Breast epithelium (tissue), 4 donors: Measurements from ENCODE around the gene OSBPL1A. TPM values are rescaled to one million over a fixed set of nuclear protein-coding genes. Genes with fewer than 3 reads are reported as not detected.

Experiments
- DNase-seq, 2 donors: peaks; one replicate each; pipeline ENCODE4 v3.0.0-alpha.2; 2019; ENCODE audit warnings: low spot score in 2 of 2
- H3K27ac ChIP-seq, 2 donors: fragments of 200-600 bp; sonication (generic) in 1 of 2; one replicate each; pipeline ENCODE4 v1.5.1; 2016 to 2019; ENCODE audit warnings: mild to moderate bottlenecking in 1 of 2
- H3K27me3 ChIP-seq, 2 donors: fragments of 200-600 bp; sonication (generic) in 1 of 2; one replicate each; pipeline versions ENCODE4 v1.5.1 to v1.6.0; 2017 to 2019; ENCODE audit warnings: control low read depth in 1 of 2, mild to moderate bottlenecking in 1 of 2
- H3K36me3 ChIP-seq: fragments of 200-600 bp; one replicate; pipeline ENCODE4 v1.5.1; 2019
- H3K4me1 ChIP-seq, 2 donors: fragments of 200-600 bp; sonication (generic); one replicate each; pipeline ENCODE4 v1.5.1; 2016 to 2019; ENCODE audit warnings: control low read depth in 1 of 2
- H3K4me3 ChIP-seq, 3 donors: fragments of 200-600 bp; sonication (generic); 1 replicate in 2 of 3; 2 replicates in 1 of 3; pipeline ENCODE4 v1.5.1; 2016 to 2019; ENCODE audit warnings: mild to moderate bottlenecking in 3 of 3, moderate library complexity in 2 of 3
- H3K9me3 ChIP-seq, 2 donors: fragments of 200-600 bp; sonication (generic) in 1 of 2; one replicate each; pipeline ENCODE4 v1.5.1; 2016 to 2019; ENCODE audit warnings: control low read depth in 1 of 2
- CTCF ChIP-seq, 3 donors: fragments of 450-650 bp; IDR thresholded peaks; one replicate each; pipeline ENCODE4 v1.5.1; 2016 to 2017; ENCODE audit warnings: antibody characterized with exemption in 3 of 3, mild to moderate bottlenecking in 3 of 3, moderate library complexity in 3 of 3
- POLR2A ChIP-seq: fragments of 450-650 bp; IDR thresholded peaks from one replicate; pipeline ENCODE4 v1.6.1; 2016; ENCODE audit warnings: antibody characterized with exemption, mild to moderate bottlenecking, moderate library complexity
- POLR2AphosphoS5 ChIP-seq, 3 donors: sonication (generic); formaldehyde crosslinking; IDR thresholded peaks; one replicate each; pipeline ENCODE4 v1.6.1; 2017; ENCODE audit warnings: antibody characterized with exemption in 3 of 3
- intact Hi-C: fragments of 100-400 bp; cut with DNase I; formaldehyde crosslinking; loops from one replicate; pipeline ENCODE4 v1.15.1; 2023; ENCODE audit warnings: low total_unique reads
- total RNA-seq, 3 donors: library from RNA; depleted of rRNA; stranded (reverse); fragments of >200 nt; gene quantifications; one replicate each; pipeline ENCODE4 v1.1.0, GENCODE V29; 2016

The OSBPL1A gene
- total RNA-seq, 3 donors from 2014 or later, result 61.1 to 84.3 (median 77.0) TPM

- H3K4me1 ChIP-seq, result no peaks in the 10 kb centered on the region
- DNase-seq, result no peak
- no peaks in the 10 kb centered on the region for H3K27me3 ChIP-seq
- H3K36me3 ChIP-seq, result peaks cover 4% of the 10 kb centered on the region
- H3K27ac ChIP-seq, result no peak overlapping the region
- no peak overlapping the region for H3K4me3 ChIP-seq
- intact Hi-C loops, result no loop called here
- no peaks in the 10 kb centered on the region for H3K9me3 ChIP-seq
- TF ChIP-seq POLR2AphosphoS5 (IDR thresholded peaks at IDR 0.05) (no peak), CTCF (IDR thresholded peaks at IDR 0.05) (no peak), POLR2A (no peak)
Observed at GRCh38 chr18:24198461-24198860, 199.2 kb downstream of the OSBPL1A start.

GRCh38 chr18:24197412-24197811 is 200.2 kb downstream of the OSBPL1A start:
- intact Hi-C loops, result no loop called here
- no peaks in the 10 kb centered on the region for H3K9me3 ChIP-seq
- no peaks in the 10 kb centered on the region for H3K27me3 ChIP-seq
- no peak overlapping the region for H3K27ac ChIP-seq
- H3K36me3 ChIP-seq, result peaks cover 4% of the 10 kb centered on the region
- TF ChIP-seq POLR2AphosphoS5 (IDR thresholded peaks at IDR 0.05), result no peak
- TF ChIP-seq CTCF (IDR thresholded peaks at IDR 0.05), result no peak
- no peak for TF ChIP-seq POLR2A
- no peak overlapping the region for H3K4me3 ChIP-seq
- no peak for DNase-seq
- H3K4me1 ChIP-seq, result no peaks in the 10 kb centered on the region

GRCh38 chr18:24196764-24197163 is 200.9 kb downstream of the OSBPL1A start:
- no peak overlapping the region for H3K27ac ChIP-seq
- intact Hi-C loops, result no loop called here
- no peak for DNase-seq
- peaks cover 4% of the 10 kb centered on the region for H3K36me3 ChIP-seq
- no peaks in the 10 kb centered on the region for H3K4me1 ChIP-seq
- H3K27me3 ChIP-seq, result no peaks in the 10 kb centered on the region
- TF ChIP-seq CTCF (IDR thresholded peaks at IDR 0.05), result no peak
- TF ChIP-seq POLR2A, result no peak
- no peak for TF ChIP-seq POLR2AphosphoS5 (IDR thresholded peaks at IDR 0.05)
- H3K9me3 ChIP-seq, result no peaks in the 10 kb centered on the region
- no peak overlapping the region for H3K4me3 ChIP-seq

GRCh38 chr18:24195296-24196053 is 202.1 kb downstream of the OSBPL1A start:
- Histone ChIP-seq H3K36me3 (peaks cover 4% of the 10 kb centered on the region), H3K4me1 (no peaks in the 10 kb centered on the region), H3K27me3 (no peaks in the 10 kb centered on the region), H3K9me3 (no peaks in the 10 kb centered on the region), H3K4me3 (no peak overlapping the region), H3K27ac (no peak overlapping the region)
- DNase-seq, result no peak
- intact Hi-C loops, result no loop called here
- TF ChIP-seq POLR2AphosphoS5 (IDR thresholded peaks at IDR 0.05) (no peak), POLR2A (no peak), CTCF (IDR thresholded peaks at IDR 0.05) (no peak)

- Histone ChIP-seq H3K27me3 (no peaks in the 10 kb centered on the region), H3K4me1 (no peaks in the 10 kb centered on the region), H3K36me3 (peaks cover 4% of the 10 kb centered on the region), H3K27ac (no peak overlapping the region), H3K4me3 (no peak overlapping the region), H3K9me3 (no peaks in the 10 kb centered on the region)
- no peak for TF ChIP-seq POLR2A
- no peak for TF ChIP-seq CTCF (IDR thresholded peaks at IDR 0.05)
- TF ChIP-seq POLR2AphosphoS5 (IDR thresholded peaks at IDR 0.05), result no peak
- intact Hi-C loops, result no loop called here
- DNase-seq, result no peak
Observed at GRCh38 chr18:24190590-24190989, 207.0 kb downstream of the OSBPL1A start.
